Motor neuron (in vitro differentiated cells): Measurements from ENCODE around the gene CORO7. TPM values are rescaled to one million over a fixed set of nuclear protein-coding genes. Genes with fewer than 3 reads are reported as not detected.

Source experiments
- ATAC-seq, 8 experiments: fragments of 200-7000 bp; cut with Tn5 transposase; replicated peaks in 6 of 8; 2 replicates each; pipeline ENCODE4 v1.8.0; 2021; ENCODE audit warnings: mild to moderate bottlenecking in 8 of 8, moderate library complexity in 8 of 8
- H3K27ac ChIP-seq, 2 donors: fragments of 250-450 bp; sonication (Bioruptor Pico); 2 replicates each; pipeline ENCODE4 v1.9.0; 2021; ENCODE audit warnings: antibody characterized with exemption in 2 of 2, mild to moderate bottlenecking in 2 of 2, moderate library complexity in 1 of 2
- H3K4me1 ChIP-seq, 2 donors: fragments of 250-450 bp; sonication (Bioruptor Pico); replicated peaks in 1 of 2; 2 replicates each; pipeline ENCODE4 v1.6.1; 2021; ENCODE audit warnings: antibody characterized with exemption in 2 of 2, mild to moderate bottlenecking in 2 of 2, moderate library complexity in 1 of 2
- H3K4me3 ChIP-seq, 5 donors: fragments of 250-450 bp; sonication (Bioruptor Pico); 2 replicates each; pipeline ENCODE4 v1.9.0; 2021; ENCODE audit warnings: antibody characterized with exemption in 5 of 5, mild to moderate bottlenecking in 5 of 5, moderate library complexity in 4 of 5
- WGBS, 10 experiments: fragments of 450-650 bp; shearing (Covaris generic); methylation state at CpG; one replicate each; pipeline ENCODE4 v1.0.0; 2022; 5-methylcytosine and 5-hydroxymethylcytosine counted together
- in situ Hi-C, 9 experiments: fragments of 400-800 bp; cut with MboI; loops; one replicate each; pipeline ENCODE4 v1.15.0; 2021; ENCODE audit warnings: low sequenced_read_pairs in 9 of 9, low pct_unique_long_range_greater_than_20kb in 2 of 9; ENCODE audit not compliant: unreplicated experiment in 9 of 9
- total RNA-seq, 8 experiments: library from RNA; unstranded; fragments of 300-600 nt; gene quantifications; 2 replicates each; pipeline versions ENCODE4 v1.2.3 to v1.2.4, GENCODE V29; 2022

Gene CORO7
- total RNA-seq, 8 experiments from 2014 or later: 6.0 to 30.1 (median 26.8) TPM

GRCh38 chr16:4419402-4419959 lies 3.1 kb upstream of the CORO7 start:
- in situ Hi-C loops: loop anchor here in 1 of 9 experiments (10.0 kb wide), 1 partner anchor 65 kb away; the partner anchor contains the start of gene PAM16
- Histone ChIP-seq H3K4me3 (no peak overlapping the region), H3K4me1 (peaks cover 8 to 10% of the 10 kb centered on the region in 2 donors), H3K27ac (no peak overlapping the region)
- 20 to 100% (median 59%) methylated on average over 1 to 7 of the region's 7 CpGs; no CpG with 5 or more reads in 2 of the 10 experiments for WGBS, 10 experiments
- no peak for ATAC-seq

GRCh38 chr16:4415538-4416199 lies 727 bp downstream of the CORO7 start:
- Histone ChIP-seq H3K4me1 (peaks cover 15 to 22% of the 10 kb centered on the region in 2 donors), H3K4me3 (peak overlapping the region; percentile 62 to 83 (median 65)), H3K27ac (peak overlapping the region; percentile 36 to 43)
- WGBS, 10 experiments: 0 to 43% (median 7%) methylated on average over 1 to 17 of the region's 44 CpGs; no CpG with 5 or more reads in 3 of the 10 experiments
- in situ Hi-C loops: loop anchor here in 1 of 9 experiments (10.0 kb wide), 1 partner anchor 61 kb away; the partner anchor contains the start of gene PAM16
- peak in 7 of 8 experiments; percentile 11 to 46 (median 26) for ATAC-seq

- no peak for ATAC-seq
- Histone ChIP-seq H3K4me1 (peaks cover 15 to 24% of the 10 kb centered on the region in 2 donors), H3K27ac (no peak overlapping the region), H3K4me3 (no peak overlapping the region)
- WGBS, 10 experiments: 40 to 100% (median 92%) methylated on average over 1 to 7 of the region's 7 CpGs; no CpG with 5 or more reads in 1 of the 10 experiments
- in situ Hi-C loops: loop anchor here in 1 of 9 experiments (10.0 kb wide), 1 partner anchor 60 kb away; the partner anchor contains the start of gene PAM16
These were observed 2.0 kb downstream of the CORO7 start for GRCh38 chr16:4414187-4414917.

GRCh38 chr16:4412854-4413253 lies 3.5 kb downstream of the CORO7 start:
- WGBS, 10 experiments: 40 to 100% (median 96%) methylated on average over 1 to 2 of the region's 4 CpGs; no CpG with 5 or more reads in 6 of the 10 experiments
- in situ Hi-C loops: loop anchor here in 1 of 9 experiments (10.0 kb wide), 1 partner anchor 58 kb away; the partner anchor contains the start of gene PAM16
- Histone ChIP-seq H3K27ac (no peak overlapping the region), H3K4me1 (peaks cover 15 to 24% of the 10 kb centered on the region in 2 donors), H3K4me3 (no peak overlapping the region)
- ATAC-seq: no peak

- ATAC-seq: no peak
- in situ Hi-C loops: loop anchor here in 1 of 9 experiments (10.0 kb wide), 1 partner anchor 57 kb away; the partner anchor contains the start of gene PAM16
- 80 to 85% methylated on average over 1 to 2 of the region's 8 CpGs; no CpG with 5 or more reads in 8 of the 10 experiments for WGBS, 10 experiments
- peaks cover 15 to 24% of the 10 kb centered on the region in 2 donors for H3K4me1 ChIP-seq
- H3K4me3 ChIP-seq: no peak overlapping the region
- peak overlapping the region in 1 of 2 donors; percentile 41 for H3K27ac ChIP-seq
These were observed 4.2 kb downstream of the CORO7 start for GRCh38 chr16:4412159-4412558.

GRCh38 chr16:4411684-4412083 lies 4.7 kb downstream of the CORO7 start:
- Histone ChIP-seq H3K4me3 (no peak overlapping the region), H3K27ac (peak overlapping the region; percentile 17 to 41), H3K4me1 (peaks cover 15 to 24% of the 10 kb centered on the region in 2 donors)
- 20 to 83% (median 40%) methylated on average over 1 of the region's 16 CpGs; no CpG with 5 or more reads in 7 of the 10 experiments for WGBS, 10 experiments
- in situ Hi-C loops: loop anchor here in 1 of 9 experiments (10.0 kb wide), 1 partner anchor 57 kb away; the partner anchor contains the start of gene PAM16
- ATAC-seq: peak in 3 of 8 experiments; percentile 2 to 28 (median 20)

GRCh38 chr16:4410335-4411075 lies 5.9 kb downstream of the CORO7 start:
- in situ Hi-C loops: loop anchor here in 1 of 9 experiments (10.0 kb wide), 1 partner anchor 56 kb away; the partner anchor contains the start of gene PAM16
- 11 to 91% (median 84%) methylated on average over 4 to 13 of the region's 15 CpGs; no CpG with 5 or more reads in 2 of the 10 experiments for WGBS, 10 experiments
- peak in 6 of 8 experiments; percentile 8 to 91 (median 35) for ATAC-seq
- Histone ChIP-seq H3K27ac (no peak overlapping the region), H3K4me1 (peaks cover 15 to 24% of the 10 kb centered on the region in 2 donors), H3K4me3 (no peak overlapping the region)

GRCh38 chr16:4409081-4409932 lies 7.1 kb downstream of the CORO7 start:
- ATAC-seq: no peak
- Histone ChIP-seq H3K4me3 (no peak overlapping the region), H3K27ac (no peak overlapping the region), H3K4me1 (peaks cover 8 to 16% of the 10 kb centered on the region in 2 donors)
- 80 to 100% (median 94%) methylated on average over 1 to 6 of the region's 19 CpGs; no CpG with 5 or more reads in 6 of the 10 experiments for WGBS, 10 experiments
- in situ Hi-C loops: loop anchor here in 1 of 9 experiments (10.0 kb wide), 1 partner anchor 55 kb away; the partner anchor contains the start of gene PAM16

GRCh38 chr16:4408323-4408690 lies 8.1 kb downstream of the CORO7 start:
- no peak overlapping the region for H3K27ac ChIP-seq
- in situ Hi-C loops: loop anchor here in 1 of 9 experiments (10.0 kb wide), 1 partner anchor 54 kb away; the partner anchor contains the start of gene PAM16
- no peak for ATAC-seq
- H3K4me3 ChIP-seq: no peak overlapping the region
- WGBS, 10 experiments: 80 to 100% (median 90%) methylated on average over 1 to 4 of the region's 10 CpGs; no CpG with 5 or more reads in 6 of the 10 experiments
- peaks cover 8 to 16% of the 10 kb centered on the region in 2 donors for H3K4me1 ChIP-seq

- in situ Hi-C loops: loop anchor here in 1 of 9 experiments (10.0 kb wide), 1 partner anchor 53 kb away; the partner anchor contains the start of gene PAM16
- H3K4me1 ChIP-seq: peaks cover 8 to 16% of the 10 kb centered on the region in 2 donors
- 40 to 100% (median 87%) methylated on average over 2 to 3 of the region's 22 CpGs; no CpG with 5 or more reads in 5 of the 10 experiments for WGBS, 10 experiments
- ATAC-seq: no peak
- no peak overlapping the region for H3K4me3 ChIP-seq
- H3K27ac ChIP-seq: no peak overlapping the region
These were observed 8.7 kb downstream of the CORO7 start for GRCh38 chr16:4407543-4408322.
